Stimulated activated CD4-positive, alpha-beta T cell treated with anti-CD3 and anti-CD28 coated beads, Interleukin-4, amount 100 ng/mL, for 48 hours (primary cell): ENCODE data around the gene LAMB2.

ENCODE experiments used
- DNase-seq, 2 donors: peaks; one replicate each; pipeline ENCODE4 v3.0.0-alpha.2; 2020; ENCODE audit warnings: low read depth in 2 of 2

Gene LAMB2

DNA sequence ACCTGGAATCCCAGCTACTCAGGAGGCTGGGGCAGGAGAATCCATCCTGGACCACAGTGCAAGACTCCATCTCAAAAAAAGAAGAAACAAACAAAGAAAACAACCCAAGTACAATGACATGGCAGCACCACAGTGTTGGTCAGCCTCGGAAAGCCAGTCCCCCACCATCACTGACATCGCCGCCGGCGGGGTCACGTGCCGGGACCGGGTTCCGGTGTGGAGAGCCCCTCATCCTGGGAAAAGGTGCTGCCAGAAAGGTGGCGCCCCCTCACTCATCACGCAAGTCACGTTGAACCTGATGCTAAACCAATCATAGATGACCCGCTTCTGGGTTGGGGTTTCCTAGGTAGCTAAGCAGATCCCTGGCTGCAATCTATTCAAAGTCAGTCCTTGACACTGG is 56.7 kb downstream of the LAMB2 start:
- DNase-seq, result no peak
